ENCODE measurements around the gene NT5DC2.

DNA sequence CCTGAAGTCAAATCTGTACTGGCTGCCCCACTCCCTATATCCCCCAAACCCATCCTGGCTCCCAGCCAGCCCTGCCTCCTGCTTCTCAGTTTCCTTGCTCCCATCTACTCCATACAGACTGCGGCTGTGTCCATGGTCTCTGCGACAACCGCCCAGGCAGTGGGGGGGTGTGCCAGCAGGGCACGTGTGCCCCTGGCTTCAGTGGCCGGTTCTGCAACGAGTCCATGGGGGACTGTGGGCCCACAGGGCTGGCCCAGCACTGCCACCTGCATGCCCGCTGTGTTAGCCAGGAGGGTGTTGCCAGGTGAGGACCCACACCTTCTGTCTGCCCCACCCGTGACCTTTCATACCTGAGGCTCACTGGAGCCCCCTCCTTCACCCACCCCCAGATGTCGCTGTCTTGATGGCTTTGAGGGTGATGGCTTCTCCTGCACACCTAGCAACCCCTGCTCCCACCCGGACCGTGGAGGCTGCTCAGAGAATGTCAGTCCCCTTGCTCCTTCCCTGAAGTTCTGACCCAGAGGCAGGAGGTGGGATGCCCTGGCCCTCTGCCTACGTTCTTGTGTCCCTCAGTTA is 23.8 kb downstream of the NT5DC2 start:
- no peak for TF ChIP-seq CTCF (IDR thresholded peaks at IDR 0.05)
- no peak for TF ChIP-seq POLR2A (IDR thresholded peaks at IDR 0.05)

Measured in adrenal gland (tissue), 5 donors.